Endothelial cell of umbilical vein (primary cell): ENCODE data around the gene CSMD2. TPM values are rescaled to one million over a fixed set of nuclear protein-coding genes. Genes with fewer than 3 reads are reported as not detected.
A peak's percentile ranks its signal among the peaks of the same experiment; 100 is the strongest.

Experiments
- BruUV-seq: library from RNA; stranded (reverse); fragments of 400-500 nt; replicated peaks from 2 replicates; lab custom pipeline; 2021; lab: Mats Ljungman, UMichigan
- CTCF ChIA-PET: fragments of 300-600, 350-600 bp; sonication (Branson Sonifier 250); formaldehyde crosslinking; loops from one replicate; lab custom pipeline; 2021; ENCODE audit warnings: antibody characterized with exemption, inconsistent platforms; lab: Charles Lee
- POLR2A ChIA-PET: fragments of 300-600, 350-600 bp; sonication (Branson Sonifier 250); formaldehyde crosslinking; loops from one replicate; lab custom pipeline; 2021; ENCODE audit warnings: antibody characterized with exemption, inconsistent platforms; lab: Charles Lee
- DNase-seq: peaks from one replicate; pipeline ENCODE4 v3.0.0-alpha.2; 2011; ENCODE audit warnings: low read depth, low spot score
- FAIRE-seq: peaks from 2 replicates; lab custom pipeline; 2011; peaks lifted over from hg19 to GRCh38; lab: Jason Lieb, UNC
- H2AFZ ChIP-seq: 2 replicates; pipeline ENCODE4 v1.6.0; 2012; ENCODE audit warnings: low read depth, low read length, control low read depth, inconsistent platforms
- H3K27ac ChIP-seq: 2 replicates; pipeline ENCODE4 v1.5.1; 2011; ENCODE audit warnings: low read depth, mild to moderate bottlenecking, control low read depth, low read length, moderate library complexity; ENCODE audit not compliant: insufficient read depth
- H3K27me3 ChIP-seq, 2 experiments: 2 replicates each; pipeline versions ENCODE4 v1.6.0 to v1.6.1; 2011; ENCODE audit warnings: low read length in 2 of 2, mixed read lengths in 1 of 2; ENCODE audit not compliant: control insufficient read depth in 2 of 2, insufficient read depth in 2 of 2
- H3K36me3 ChIP-seq, 2 experiments: 2 replicates in 1 of 2; 3 replicates in 1 of 2; pipeline ENCODE4 v1.5.1; 2011; ENCODE audit warnings: low read length in 2 of 2, mild to moderate bottlenecking in 1 of 2, moderate library complexity in 1 of 2; ENCODE audit not compliant: control insufficient read depth in 2 of 2, insufficient read depth in 2 of 2; ENCODE audit errors: extremely low read depth in 1 of 2
- H3K4me1 ChIP-seq: 3 replicates; pipeline ENCODE4 v1.5.1; 2011; ENCODE audit warnings: mild to moderate bottlenecking, low read length; ENCODE audit not compliant: control insufficient read depth, insufficient read depth; ENCODE audit errors: extremely low read depth
- H3K4me2 ChIP-seq: 2 replicates; pipeline ENCODE4 v1.6.1; 2011; ENCODE audit warnings: low read length, control low read depth, mixed read lengths; ENCODE audit not compliant: insufficient read depth
- H3K4me3 ChIP-seq, 3 experiments: fragments of 200-600 bp in 1 of 3; sonication (generic), shearing (Covaris generic) in 1 of 3; replicated peaks in 1 of 3; 2 replicates each; pipeline ENCODE4 v1.5.1; 2011 to 2016; ENCODE audit warnings: control low read depth in 3 of 3, low read length in 3 of 3, mild to moderate bottlenecking in 2 of 3, inconsistent platforms in 1 of 3, low read depth in 1 of 3, moderate library complexity in 1 of 3; ENCODE audit not compliant: insufficient read depth in 1 of 3
- H3K79me2 ChIP-seq: 2 replicates; pipeline ENCODE4 v1.6.0; 2012; ENCODE audit warnings: low read length, inconsistent platforms; ENCODE audit not compliant: control insufficient read depth, insufficient read depth
- H3K9ac ChIP-seq: replicated peaks from 2 replicates; pipeline ENCODE3; 2011; ENCODE audit warnings: low read length, control low read depth; ENCODE audit not compliant: insufficient read depth; ENCODE audit errors: extremely low read depth
- H3K9me1 ChIP-seq: replicated peaks from 3 replicates; pipeline ENCODE4 v1.6.0; 2011; ENCODE audit warnings: mild to moderate bottlenecking, low read length; ENCODE audit not compliant: control insufficient read depth, insufficient read depth; ENCODE audit errors: extremely low read depth
- H3K9me3 ChIP-seq: replicated peaks from 2 replicates; pipeline ENCODE4 v1.5.1; 2012; ENCODE audit warnings: low read length, inconsistent platforms; ENCODE audit not compliant: control insufficient read depth, insufficient read depth
- H4K20me1 ChIP-seq: replicated peaks from 2 replicates; pipeline ENCODE3; 2011; ENCODE audit warnings: mild to moderate bottlenecking, low read length; ENCODE audit not compliant: control insufficient read depth, insufficient read depth; ENCODE audit errors: extremely low read depth
- EZH2 ChIP-seq: IDR thresholded peaks from 2 replicates; pipeline ENCODE4 v1.6.1; 2012; ENCODE audit warnings: borderline replicate concordance, low read depth, mild to moderate bottlenecking, moderate library complexity, low read length, inconsistent platforms; ENCODE audit not compliant: severe bottlenecking
- FOS ChIP-seq: IDR thresholded peaks from 2 replicates; pipeline ENCODE4 v1.6.1; 2011; ENCODE audit warnings: mild to moderate bottlenecking, low read length, moderate library complexity, borderline replicate concordance; ENCODE audit not compliant: insufficient read depth
- GATA2 ChIP-seq: IDR thresholded peaks from 2 replicates; pipeline ENCODE4 v1.7.0; 2011; ENCODE audit warnings: low read depth, mild to moderate bottlenecking, moderate library complexity, mixed read lengths, low read length; ENCODE audit not compliant: insufficient read length, insufficient read depth
- JUN ChIP-seq: IDR thresholded peaks from 2 replicates; pipeline ENCODE4 v1.6.1; 2011; ENCODE audit warnings: borderline replicate concordance, low read depth; ENCODE audit not compliant: insufficient read length, insufficient read depth
- MYC ChIP-seq: IDR thresholded peaks from one replicate; pipeline ENCODE4 v1.6.1; 2011; ENCODE audit warnings: mild to moderate bottlenecking, low read depth, low read length
- POLR2A ChIP-seq: IDR thresholded peaks from 2 replicates; pipeline ENCODE4 v1.6.1; 2012; ENCODE audit warnings: low read depth, mild to moderate bottlenecking, control low read depth, low read length
- POLR2AphosphoS5 ChIP-seq: IDR thresholded peaks from 2 replicates; pipeline ENCODE4 v1.6.1; 2012; ENCODE audit warnings: low read depth, mild to moderate bottlenecking, control low read depth, low read length, moderate library complexity; ENCODE audit not compliant: insufficient read depth
- dilution Hi-C: fragments of 300-500 bp; cut with MboI; formaldehyde crosslinking; loops from one replicate; pipeline ENCODE4 v1.15.0; 2019; ENCODE audit warnings: low sequenced_read_pairs; ENCODE audit not compliant: extremely low pct_ligation_motif_present
- intact Hi-C: fragments of 100-400 bp; cut with micrococcal nuclease; formaldehyde crosslinking; loops from one replicate; pipeline ENCODE4 v1.10.0; 2022
- polyA plus RNA-seq, 4 experiments: library from polyadenylated mRNA; depleted of rRNA in 3 of 4; stranded (reverse) in 3 of 4; unstranded in 1 of 4; fragments of >200 nt; gene quantifications; 2 replicates each; pipeline versions ENCODE4 v1.2.1 to v1.2.3, GENCODE V29; 2011 to 2012; ENCODE audit warnings: missing spikeins in 1 of 4
- total RNA-seq: library from RNA; stranded (reverse); gene quantifications from 2 replicates; pipeline ENCODE4 v1.2.3, GENCODE V29; 2021
- TF ChIP-seq, protein P1 (sequence below): IDR thresholded peaks from 2 replicates; pipeline ENCODE4 v1.6.1; 2011; ENCODE audit not compliant: insufficient read depth, insufficient read length
- TF ChIP-seq, protein P2 (sequence below), 2 donors: IDR thresholded peaks; 1 replicate in 1 of 2; 2 replicates in 1 of 2; pipeline ENCODE4 v1.5.1; 2011; ENCODE audit warnings: low read length in 2 of 2, mild to moderate bottlenecking in 2 of 2, moderate library complexity in 2 of 2, control low read depth in 1 of 2, inconsistent platforms in 1 of 2, low read depth in 1 of 2; ENCODE audit not compliant: insufficient read depth in 1 of 2; ENCODE audit errors: extremely low read depth in 1 of 2

Gene CSMD2
- total and polyA plus RNA-seq, 2 donors (not counting 3 experiments of a cell fraction or from before 2014, with no cell fraction given) = under 0.01 TPM; not detected in 1

DNA sequence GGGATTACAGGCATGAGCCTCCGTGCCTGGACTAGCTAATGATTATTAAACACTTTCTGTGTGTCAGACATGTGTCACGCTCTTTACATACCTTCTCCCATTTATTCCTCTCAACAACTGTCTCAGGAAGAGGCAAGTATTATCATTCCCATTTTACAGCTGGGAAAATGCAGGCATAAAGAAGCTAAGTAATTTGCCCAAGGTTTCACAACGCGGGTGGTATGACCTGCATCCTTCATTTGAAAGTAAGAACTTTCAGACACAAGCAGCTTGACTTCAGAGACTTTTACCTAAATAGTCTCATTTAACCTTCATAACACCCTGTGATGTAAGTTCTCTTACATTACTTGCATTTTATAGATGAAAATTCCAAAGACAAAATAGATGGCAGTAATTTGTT is 693.6 kb downstream of the CSMD2 start:
- Histone ChIP-seq H3K4me1 (peaks cover 13% of the 10 kb centered on the region), H2AFZ (peak overlapping the region; percentile 98), H3K79me2 (peaks cover 9% of the 10 kb centered on the region), H3K4me2 (no peak overlapping the region), H3K9ac (no peak overlapping the region), H3K27ac (peak overlapping the region; percentile 30), H3K9me1 (no peaks in the 10 kb centered on the region), H3K4me3 (no peak overlapping the region), H3K27me3 (no peaks in the 10 kb centered on the region), H3K36me3 (no peaks in the 10 kb centered on the region), H4K20me1 (no peaks in the 10 kb centered on the region), H3K9me3 (no peaks in the 10 kb centered on the region)
- CTCF ChIA-PET = interaction anchor here (0.7 to 5.1 kb wide), 26 partner anchors 8 to 376 kb away, joined by 3 to 97 read pairs (median 4); partner anchors contain the start of genes A3GALT2 and PHC2
- BruUV-seq = no TSS peak
- dilution Hi-C loops = no loop called here
- DNase-seq = no peak
- POLR2A ChIA-PET = no interaction called here
- intact Hi-C loops = no loop called here
- peak; percentile 21 for FAIRE-seq
- TF ChIP-seq, protein P1, sequence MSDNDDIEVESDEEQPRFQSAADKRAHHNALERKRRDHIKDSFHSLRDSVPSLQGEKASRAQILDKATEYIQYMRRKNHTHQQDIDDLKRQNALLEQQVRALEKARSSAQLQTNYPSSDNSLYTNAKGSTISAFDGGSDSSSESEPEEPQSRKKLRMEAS = no peak
- no peak for TF ChIP-seq GATA2
- TF ChIP-seq EZH2 = no peak
- TF ChIP-seq, protein P2, sequence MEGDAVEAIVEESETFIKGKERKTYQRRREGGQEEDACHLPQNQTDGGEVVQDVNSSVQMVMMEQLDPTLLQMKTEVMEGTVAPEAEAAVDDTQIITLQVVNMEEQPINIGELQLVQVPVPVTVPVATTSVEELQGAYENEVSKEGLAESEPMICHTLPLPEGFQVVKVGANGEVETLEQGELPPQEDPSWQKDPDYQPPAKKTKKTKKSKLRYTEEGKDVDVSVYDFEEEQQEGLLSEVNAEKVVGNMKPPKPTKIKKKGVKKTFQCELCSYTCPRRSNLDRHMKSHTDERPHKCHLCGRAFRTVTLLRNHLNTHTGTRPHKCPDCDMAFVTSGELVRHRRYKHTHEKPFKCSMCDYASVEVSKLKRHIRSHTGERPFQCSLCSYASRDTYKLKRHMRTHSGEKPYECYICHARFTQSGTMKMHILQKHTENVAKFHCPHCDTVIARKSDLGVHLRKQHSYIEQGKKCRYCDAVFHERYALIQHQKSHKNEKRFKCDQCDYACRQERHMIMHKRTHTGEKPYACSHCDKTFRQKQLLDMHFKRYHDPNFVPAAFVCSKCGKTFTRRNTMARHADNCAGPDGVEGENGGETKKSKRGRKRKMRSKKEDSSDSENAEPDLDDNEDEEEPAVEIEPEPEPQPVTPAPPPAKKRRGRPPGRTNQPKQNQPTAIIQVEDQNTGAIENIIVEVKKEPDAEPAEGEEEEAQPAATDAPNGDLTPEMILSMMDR (IDR thresholded peaks at IDR 0.05; ENCODE audit: extremely low read depth in 1 of 2, insufficient read depth in 1 of 2, low read depth in 1 of 2, low read length in 2 of 2) = no peak
- TF ChIP-seq JUN = no peak
- TF ChIP-seq POLR2A = no peak
- TF ChIP-seq MYC = no peak
- no peak for TF ChIP-seq FOS
- no peak for TF ChIP-seq POLR2AphosphoS5
